Gastroesophageal sphincter (tissue), 4 donors: ENCODE measurements around the gene TSC22D2. TPM values are rescaled to one million over a fixed set of nuclear protein-coding genes. Genes with fewer than 3 reads are reported as not detected.
"Not testable (repeated sequence)": the region's sequence is repeated elsewhere in the genome, so short reads cannot be mapped to it uniquely, and the experiment has no call there.

Source experiments
- ATAC-seq: fragments of 150-250 bp; one replicate; pipeline ENCODE4 v1.9.1; 2016; ENCODE audit warnings: mild to moderate bottlenecking, moderate library complexity
- H3K27ac ChIP-seq, 4 donors: fragments of 200-600 bp; sonication (generic) in 3 of 4; 1 replicate in 3 of 4; 2 replicates in 1 of 4; pipeline ENCODE4 v1.5.1; 2016 to 2019
- H3K27me3 ChIP-seq: fragments of 200-600 bp; sonication (generic); one replicate; pipeline ENCODE4 v1.5.1; 2019
- H3K36me3 ChIP-seq, 2 donors: fragments of 200-600 bp; sonication (generic); one replicate each; pipeline ENCODE4 v1.5.1; 2019; ENCODE audit warnings: control low read depth in 1 of 2
- H3K4me1 ChIP-seq, 3 donors: fragments of 200-600 bp; sonication (generic); 1 replicate in 2 of 3; 2 replicates in 1 of 3; pipeline ENCODE4 v1.5.1; 2016 to 2019; ENCODE audit warnings: control low read depth in 2 of 3
- H3K4me3 ChIP-seq, 2 donors: fragments of 200-600 bp; sonication (generic); one replicate each; pipeline ENCODE4 v1.5.1; 2019; ENCODE audit warnings: mild to moderate bottlenecking in 1 of 2, moderate library complexity in 1 of 2
- H3K9me3 ChIP-seq, 3 donors: fragments of 200-600 bp; sonication (generic); one replicate each; pipeline ENCODE4 v1.5.1; 2017 to 2019; ENCODE audit warnings: control low read depth in 2 of 3
- EP300 ChIP-seq: sonication (generic); formaldehyde crosslinking; IDR thresholded peaks from one replicate; pipeline ENCODE4 v1.6.1; 2017; ENCODE audit warnings: antibody characterized with exemption, mild to moderate bottlenecking
- POLR2A ChIP-seq, 2 donors: fragments of 450-650 bp; IDR thresholded peaks; one replicate each; pipeline ENCODE4 v1.6.1; 2017; ENCODE audit warnings: antibody characterized with exemption in 2 of 2, mild to moderate bottlenecking in 2 of 2, moderate library complexity in 1 of 2
- POLR2AphosphoS5 ChIP-seq: sonication (generic); formaldehyde crosslinking; IDR thresholded peaks from one replicate; pipeline ENCODE4 v1.6.1; 2017; ENCODE audit warnings: antibody characterized with exemption
- WGBS, 2 donors: methylation state at CpG; one replicate each; pipeline ENCODE4 v1.1.5; 2018; ENCODE audit warnings: low coverage in 1 of 2; 5-methylcytosine and 5-hydroxymethylcytosine counted together
- total RNA-seq, 4 donors: library from RNA; depleted of rRNA; stranded (reverse); fragments of >200 nt; gene quantifications; one replicate each; pipeline ENCODE4 v1.1.0, GENCODE V29; 2016
- TF ChIP-seq, protein P1 (sequence below), 4 experiments: fragments of 200-600 bp in 2 of 4; fragments of 450-650 bp in 2 of 4; sonication (generic) in 1 of 4; IDR thresholded peaks; one replicate each; pipeline ENCODE4 v1.5.1; 2017 to 2019; ENCODE audit warnings: antibody characterized with exemption in 4 of 4, mild to moderate bottlenecking in 2 of 4, moderate library complexity in 2 of 4

TSC22D2 gene
- total RNA-seq, 4 donors from 2014 or later: 15.4 to 30.0 (median 26.0) TPM

DNA sequence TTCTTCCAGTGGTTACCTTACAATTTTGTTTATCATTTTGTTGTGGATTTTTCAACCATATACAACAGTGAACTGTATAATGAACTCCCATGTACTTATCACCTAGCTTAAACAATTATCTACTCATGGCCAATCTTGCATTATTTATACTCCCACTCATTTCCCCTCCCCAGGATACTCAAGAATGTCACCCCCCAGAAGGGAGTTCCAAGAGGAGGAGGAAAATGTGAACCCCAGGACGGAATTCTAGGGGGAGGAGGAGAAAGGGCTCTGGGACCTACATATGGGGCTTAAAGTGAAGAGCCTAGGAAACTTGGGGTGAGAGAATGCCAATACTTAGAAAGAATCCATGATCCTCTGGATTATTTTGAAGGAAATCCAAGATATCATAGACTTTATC is 59.3 kb downstream of the TSC22D2 start:
- WGBS, 2 donors: 73% methylated on average over 1 of the region's 1 CpG; no CpG with 5 or more reads in 1 of the 2 donors
- Histone ChIP-seq H3K27ac (no peak overlapping the region), H3K4me1 (peaks cover 0 to 14% (median 5%) of the 10 kb centered on the region in 3 donors), H3K27me3 (no peaks in the 10 kb centered on the region), H3K4me3 (no peak overlapping the region), H3K36me3 (no peaks in the 10 kb centered on the region), H3K9me3 (no peaks in the 10 kb centered on the region)
- no peak for TF ChIP-seq EP300
- no peak for TF ChIP-seq POLR2AphosphoS5
- TF ChIP-seq, protein P1, sequence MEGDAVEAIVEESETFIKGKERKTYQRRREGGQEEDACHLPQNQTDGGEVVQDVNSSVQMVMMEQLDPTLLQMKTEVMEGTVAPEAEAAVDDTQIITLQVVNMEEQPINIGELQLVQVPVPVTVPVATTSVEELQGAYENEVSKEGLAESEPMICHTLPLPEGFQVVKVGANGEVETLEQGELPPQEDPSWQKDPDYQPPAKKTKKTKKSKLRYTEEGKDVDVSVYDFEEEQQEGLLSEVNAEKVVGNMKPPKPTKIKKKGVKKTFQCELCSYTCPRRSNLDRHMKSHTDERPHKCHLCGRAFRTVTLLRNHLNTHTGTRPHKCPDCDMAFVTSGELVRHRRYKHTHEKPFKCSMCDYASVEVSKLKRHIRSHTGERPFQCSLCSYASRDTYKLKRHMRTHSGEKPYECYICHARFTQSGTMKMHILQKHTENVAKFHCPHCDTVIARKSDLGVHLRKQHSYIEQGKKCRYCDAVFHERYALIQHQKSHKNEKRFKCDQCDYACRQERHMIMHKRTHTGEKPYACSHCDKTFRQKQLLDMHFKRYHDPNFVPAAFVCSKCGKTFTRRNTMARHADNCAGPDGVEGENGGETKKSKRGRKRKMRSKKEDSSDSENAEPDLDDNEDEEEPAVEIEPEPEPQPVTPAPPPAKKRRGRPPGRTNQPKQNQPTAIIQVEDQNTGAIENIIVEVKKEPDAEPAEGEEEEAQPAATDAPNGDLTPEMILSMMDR (IDR thresholded peaks at IDR 0.05): no peak
- no peak for TF ChIP-seq POLR2A (IDR thresholded peaks at IDR 0.05)
- no peak for ATAC-seq

DNA sequence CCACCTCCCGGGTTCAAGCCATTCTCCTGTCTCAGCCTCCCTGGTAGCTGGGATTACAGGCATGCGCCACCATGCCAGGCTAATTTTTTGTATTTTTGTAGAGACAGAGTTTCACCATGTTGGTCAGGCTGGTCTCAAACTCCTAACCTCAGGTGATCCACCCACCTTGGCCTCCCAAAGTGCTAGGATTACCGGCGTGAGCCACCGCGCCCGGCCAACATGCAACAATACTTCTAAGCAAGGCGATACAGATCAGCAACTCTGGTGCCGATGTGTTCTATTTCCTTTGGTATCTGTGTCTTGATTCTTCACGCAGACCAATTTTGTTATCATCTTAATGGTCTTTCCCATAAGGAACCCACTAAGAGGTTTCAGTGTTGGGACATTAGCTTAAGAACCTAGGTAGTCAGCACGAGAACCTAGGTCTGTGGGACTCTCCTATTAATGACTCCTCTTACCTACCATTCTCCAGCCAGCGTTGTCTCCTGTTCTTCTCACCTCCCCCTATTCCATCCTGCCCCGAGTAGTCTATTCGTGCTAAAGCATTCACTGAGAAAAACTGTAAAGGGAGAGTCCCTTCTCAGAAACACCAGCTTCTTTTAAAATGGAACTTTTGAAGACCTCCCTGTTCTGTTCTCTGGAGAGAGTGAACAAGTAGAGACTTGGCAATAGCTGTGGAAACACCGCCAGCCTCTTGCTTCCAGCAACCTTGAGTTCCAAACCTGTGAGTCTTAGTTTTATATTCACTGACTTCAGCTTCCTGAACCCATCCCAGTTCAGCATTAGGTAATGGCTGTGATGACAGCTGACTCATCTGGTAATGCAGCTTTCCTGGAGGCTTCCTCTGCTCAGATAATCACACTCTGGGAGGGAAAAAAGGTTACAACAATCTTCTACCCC is 61.2 kb downstream of the TSC22D2 start:
- 78 to 89% methylated on average over 8 to 15 of the region's 15 CpGs for WGBS, 2 donors
- peak; percentile 79 for TF ChIP-seq POLR2AphosphoS5
- TF ChIP-seq, protein P1 (IDR thresholded peaks at IDR 0.05): no peak
- Histone ChIP-seq H3K9me3 (no peaks in the 10 kb centered on the region), H3K36me3 (no peaks in the 10 kb centered on the region), H3K27ac (peak overlapping the region; percentile 59 to 80 (median 69)), H3K4me1 (peaks cover 0 to 14% (median 5%) of the 10 kb centered on the region in 3 donors), H3K27me3 (no peaks in the 10 kb centered on the region), H3K4me3 (no peak overlapping the region)
- ATAC-seq: peak; percentile 95

DNA sequence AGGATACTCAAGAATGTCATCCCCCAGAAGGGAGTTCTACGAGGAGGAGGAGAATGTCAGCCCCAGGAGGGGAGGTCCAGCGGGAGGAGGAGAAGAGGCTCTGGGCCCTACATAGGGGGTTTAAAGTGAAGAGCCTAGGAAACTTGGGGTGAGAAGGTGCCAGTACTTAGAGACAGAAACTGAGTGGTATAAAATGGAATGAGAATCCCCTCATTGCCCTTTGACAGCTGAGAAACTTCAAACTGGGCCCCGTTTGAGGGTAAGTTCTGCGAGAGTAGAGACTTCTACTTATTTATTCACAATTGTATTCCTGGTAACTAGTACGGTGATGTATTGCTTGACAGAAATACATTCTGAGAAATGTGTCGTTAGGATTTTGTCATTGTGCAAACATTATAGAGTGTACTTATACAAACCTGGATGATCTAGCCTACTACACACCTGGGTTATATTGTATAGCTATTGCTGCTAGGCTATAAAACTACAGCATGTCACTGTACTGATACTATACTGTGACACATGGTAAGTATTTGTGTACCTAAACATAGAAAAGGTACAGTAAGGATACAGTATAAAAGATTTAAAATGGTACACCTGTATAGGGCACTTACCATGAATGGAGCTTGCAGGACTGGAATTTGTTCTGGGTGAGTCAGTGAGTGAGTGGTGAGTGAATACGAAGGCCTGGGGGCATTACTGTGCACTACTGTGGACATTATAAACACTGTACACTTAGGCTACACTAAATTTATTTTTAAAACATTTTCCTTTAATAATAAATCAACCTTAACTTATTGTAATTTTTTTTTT is 62.0 kb downstream of the TSC22D2 start:
- Histone ChIP-seq H3K27ac (peak overlapping the region; percentile 59 to 80 (median 69)), H3K4me3 (no peak overlapping the region), H3K9me3 (no peaks in the 10 kb centered on the region), H3K27me3 (no peaks in the 10 kb centered on the region), H3K4me1 (peaks cover 0 to 14% (median 5%) of the 10 kb centered on the region in 3 donors), H3K36me3 (no peaks in the 10 kb centered on the region)
- ATAC-seq: no peak
- TF ChIP-seq POLR2AphosphoS5 (no peak), EP300 (no peak), POLR2A (IDR thresholded peaks at IDR 0.05) (no peak)
- TF ChIP-seq, protein P1 (IDR thresholded peaks at IDR 0.05): no peak
- 57% methylated on average over 5 to 7 of the region's 7 CpGs for WGBS, 2 donors

DNA sequence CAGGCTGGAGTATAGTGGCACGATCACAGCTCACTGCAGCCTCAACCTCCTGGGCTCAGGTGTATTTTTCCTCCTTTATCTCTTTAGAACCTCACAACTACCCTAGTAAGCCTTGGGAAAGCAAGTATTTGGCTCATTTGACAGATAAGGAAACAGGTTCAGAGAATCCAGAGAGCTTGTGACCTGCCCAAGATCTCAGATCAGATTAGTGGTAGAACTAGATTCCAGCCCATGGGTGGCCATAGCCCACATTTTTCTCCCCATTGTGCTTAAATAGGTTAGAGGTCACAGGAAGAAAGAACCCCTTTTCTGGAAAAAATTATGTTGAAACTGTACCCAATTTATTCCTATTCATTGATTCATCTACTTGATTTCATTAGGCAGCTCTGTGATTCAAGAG is 64.3 kb downstream of the TSC22D2 start:
- H3K27ac ChIP-seq: no peak overlapping the region
- H3K4me3 ChIP-seq: no peak overlapping the region
- no peaks in the 10 kb centered on the region for H3K9me3 ChIP-seq
- 80 to 100% methylated on average over 1 of the region's 1 CpG for WGBS, 2 donors
- TF ChIP-seq POLR2AphosphoS5 (no peak), EP300 (no peak), POLR2A (IDR thresholded peaks at IDR 0.05) (no peak)
- TF ChIP-seq, protein P1 (IDR thresholded peaks at IDR 0.05): no peak
- peaks cover 0 to 14% (median 5%) of the 10 kb centered on the region in 3 donors for H3K4me1 ChIP-seq
- no peaks in the 10 kb centered on the region for H3K36me3 ChIP-seq
- no peaks in the 10 kb centered on the region for H3K27me3 ChIP-seq
- no peak for ATAC-seq

DNA sequence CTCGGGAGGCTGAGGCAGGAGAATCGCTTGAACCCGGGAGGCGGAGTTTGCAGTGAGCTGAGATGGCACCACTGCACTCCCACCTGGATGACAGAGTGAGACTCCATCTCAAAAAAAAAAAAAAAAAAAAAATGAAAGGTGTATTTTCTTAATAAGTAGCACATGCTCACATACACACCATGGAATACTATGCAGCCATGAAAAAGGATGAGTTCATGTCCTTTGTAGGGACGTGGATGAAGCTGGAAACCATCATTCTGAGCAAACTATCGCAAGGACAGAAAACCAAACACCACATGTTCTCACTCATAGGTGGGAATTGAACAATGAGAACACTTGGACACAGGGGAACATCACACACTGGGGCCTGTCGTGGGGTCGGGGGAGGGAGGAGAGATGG is 65.1 kb downstream of the TSC22D2 start:
- not testable (repeated sequence) for H3K27me3 ChIP-seq, H3K4me3 ChIP-seq, H3K27ac ChIP-seq, H3K36me3 ChIP-seq, H3K9me3 ChIP-seq, ATAC-seq
- peaks cover 0 to 14% (median 5%) of the 10 kb centered on the region in 3 donors for H3K4me1 ChIP-seq
- WGBS, 2 donors: 85 to 95% methylated on average over 2 to 6 of the region's 8 CpGs
